T-helper 17 cell (primary cell): ENCODE results near the gene PMPCA. TPM values are rescaled to one million over a fixed set of nuclear protein-coding genes. Genes with fewer than 3 reads are reported as not detected.

ENCODE experiments used
- ATAC-seq: fragments of 150-1000 bp; cut with Tn5 transposase; 2 replicates; pipeline ENCODE4 v1.10.0; 2021; ENCODE audit warnings: mild to moderate bottlenecking, moderate library complexity
- DNase-seq, 3 donors: peaks; one replicate each; pipeline versions ENCODE4 v3.0.0 to v3.0.0-alpha.2; 2020 to 2021
- H3K9me3 ChIP-seq: one replicate; pipeline ENCODE4 v1.7.0; 2013; ENCODE audit warnings: low read length, mild to moderate bottlenecking; ENCODE audit not compliant: control insufficient read depth, poor library complexity, severe bottlenecking
- H3K27ac Mint-ChIP-seq: one replicate; pipeline ENCODE4 v1.8.0; 2022; ENCODE audit warnings: mild to moderate bottlenecking, moderate library complexity, mixed read lengths
- H3K27me3 Mint-ChIP-seq: one replicate; pipeline ENCODE4 v1.8.0; 2022; ENCODE audit warnings: mixed read lengths
- H3K36me3 Mint-ChIP-seq: one replicate; pipeline ENCODE4 v1.8.0; 2022; ENCODE audit warnings: low read depth, mixed read lengths
- H3K4me1 Mint-ChIP-seq: one replicate; pipeline ENCODE4 v1.8.0; 2022; ENCODE audit warnings: mild to moderate bottlenecking, mixed read lengths
- H3K4me3 Mint-ChIP-seq: one replicate; pipeline ENCODE4 v1.8.0; 2022; ENCODE audit warnings: mild to moderate bottlenecking, moderate library complexity, mixed read lengths
- total RNA-seq, 4 donors: library from RNA in 2 of 4; stranded (reverse) in 2 of 4; gene quantifications; one replicate each; pipeline ENCODE4 v1.2.3 and lab custom pipeline; 2022 to 2026

PMPCA gene
- total RNA-seq, 2 donors from 2014 or later = 62.2 to 80.3 TPM

- peaks cover 6% of the 10 kb centered on the region for H3K36me3 Mint-ChIP-seq
- ATAC-seq (no peak), DNase-seq (no peak)
- no peak overlapping the region for H3K27ac Mint-ChIP-seq
- peaks cover 10% of the 10 kb centered on the region for H3K4me1 Mint-ChIP-seq
- H3K9me3 ChIP-seq = no peaks in the 10 kb centered on the region
- no peak overlapping the region for H3K4me3 Mint-ChIP-seq
- no peaks in the 10 kb centered on the region for H3K27me3 Mint-ChIP-seq
Observed at GRCh38 chr9:136393531-136393930, 16.9 kb upstream of the PMPCA start.

GRCh38 chr9:136394312-136395019, 16.0 kb upstream of the PMPCA start:
- H3K9me3 ChIP-seq = no peaks in the 10 kb centered on the region
- ATAC-seq (no peak), DNase-seq (no peak)
- Mint-ChIP-seq H3K27ac (no peak overlapping the region), H3K27me3 (no peaks in the 10 kb centered on the region), H3K36me3 (peaks cover 6% of the 10 kb centered on the region), H3K4me3 (no peak overlapping the region), H3K4me1 (peaks cover 17% of the 10 kb centered on the region)

- ATAC-seq (no peak), DNase-seq (no peak)
- no peak overlapping the region for H3K27ac Mint-ChIP-seq
- H3K27me3 Mint-ChIP-seq = no peaks in the 10 kb centered on the region
- H3K4me3 Mint-ChIP-seq = no peak overlapping the region
- H3K9me3 ChIP-seq = no peaks in the 10 kb centered on the region
- H3K4me1 Mint-ChIP-seq = peaks cover 15% of the 10 kb centered on the region
- peaks cover 4% of the 10 kb centered on the region for H3K36me3 Mint-ChIP-seq
Observed at GRCh38 chr9:136395020-136395340, 15.5 kb upstream of the PMPCA start.

GRCh38 chr9:136395345-136396218, 14.9 kb upstream of the PMPCA start:
- ATAC-seq (no peak), DNase-seq (no peak)
- Mint-ChIP-seq H3K27me3 (no peaks in the 10 kb centered on the region), H3K4me1 (peaks cover 17% of the 10 kb centered on the region), H3K4me3 (no peak overlapping the region), H3K36me3 (peaks cover 4% of the 10 kb centered on the region), H3K27ac (no peak overlapping the region)
- no peaks in the 10 kb centered on the region for H3K9me3 ChIP-seq

GRCh38 chr9:136396219-136396515, 14.3 kb upstream of the PMPCA start:
- Mint-ChIP-seq H3K36me3 (peaks cover 3% of the 10 kb centered on the region), H3K27ac (no peak overlapping the region)
- DNase-seq = no peak

GRCh38 chr9:136397643-136398042, 12.8 kb upstream of the PMPCA start:
- no peak for DNase-seq
- no peaks in the 10 kb centered on the region for H3K9me3 ChIP-seq
- Mint-ChIP-seq H3K4me1 (peaks cover 17% of the 10 kb centered on the region), H3K27me3 (no peaks in the 10 kb centered on the region), H3K4me3 (no peak overlapping the region), H3K36me3 (no peaks in the 10 kb centered on the region), H3K27ac (no peak overlapping the region)
- no peak for ATAC-seq

More at GRCh38 chr9:136396219-136396515, 14.3 kb upstream of the PMPCA start:
- Mint-ChIP-seq H3K4me1 (peaks cover 18% of the 10 kb centered on the region), H3K4me3 (no peak overlapping the region), H3K27me3 (no peaks in the 10 kb centered on the region)
- H3K9me3 ChIP-seq = no peaks in the 10 kb centered on the region
- no peak for ATAC-seq

- peak overlapping the region; percentile 87 for H3K4me3 Mint-ChIP-seq
- no peak for DNase-seq
- H3K4me1 Mint-ChIP-seq = peaks cover 18% of the 10 kb centered on the region
- no peak overlapping the region for H3K27ac Mint-ChIP-seq
- H3K9me3 ChIP-seq = no peaks in the 10 kb centered on the region
- H3K36me3 Mint-ChIP-seq = no peaks in the 10 kb centered on the region
- no peak for ATAC-seq
- H3K27me3 Mint-ChIP-seq = no peaks in the 10 kb centered on the region
Observed at GRCh38 chr9:136398286-136398685, 12.2 kb upstream of the PMPCA start.

GRCh38 chr9:136399176-136400037, 11.1 kb upstream of the PMPCA start:
- Mint-ChIP-seq H3K36me3 (no peaks in the 10 kb centered on the region), H3K4me1 (peaks cover 27% of the 10 kb centered on the region), H3K27me3 (no peaks in the 10 kb centered on the region), H3K27ac (peak overlapping the region; percentile 74), H3K4me3 (peak overlapping the region; percentile 87)
- peak; percentile 13 for ATAC-seq
- no peaks in the 10 kb centered on the region for H3K9me3 ChIP-seq
- peak; percentile 29 to 44 (median 40) for DNase-seq

- Mint-ChIP-seq H3K27me3 (no peaks in the 10 kb centered on the region), H3K4me1 (peaks cover 36% of the 10 kb centered on the region)
Observed at GRCh38 chr9:136400038-136400834, 10.2 kb upstream of the PMPCA start, which contains the start of gene SNAPC4. SNAPC4 (minus strand) TSS chr9:136400170; CDS start chr9:136398428, 1,742 bp downstream.

GRCh38 chr9:136401173-136401922, 9.1 kb upstream of the PMPCA start:
- Mint-ChIP-seq H3K36me3 (no peaks in the 10 kb centered on the region), H3K4me3 (peak overlapping the region; percentile 28), H3K27ac (peak overlapping the region; percentile 92), H3K4me1 (peaks cover 41% of the 10 kb centered on the region), H3K27me3 (no peaks in the 10 kb centered on the region)
- H3K9me3 ChIP-seq = no peaks in the 10 kb centered on the region
- DNase-seq (no peak), ATAC-seq (no peak)

More at GRCh38 chr9:136400038-136400834, 10.2 kb upstream of the PMPCA start, which contains the start of gene SNAPC4:
- DNase-seq (peak; percentile 83 to 88 (median 86)), ATAC-seq (peak; percentile 63)
- Mint-ChIP-seq H3K27ac (peak within 1 kb of the TSS; percentile 92), H3K36me3 (no peaks in the 10 kb centered on the region), H3K4me3 (peak within 1 kb of the TSS; percentile 87)
- H3K9me3 ChIP-seq = no peaks in the 10 kb centered on the region

GRCh38 chr9:136402067-136402466, 8.4 kb upstream of the PMPCA start:
- Mint-ChIP-seq H3K27me3 (no peaks in the 10 kb centered on the region), H3K27ac (peak overlapping the region; percentile 92), H3K4me1 (peaks cover 41% of the 10 kb centered on the region), H3K36me3 (no peaks in the 10 kb centered on the region), H3K4me3 (no peak overlapping the region)
- DNase-seq (no peak), ATAC-seq (no peak)
- no peaks in the 10 kb centered on the region for H3K9me3 ChIP-seq

- Mint-ChIP-seq H3K4me1 (peaks cover 38% of the 10 kb centered on the region), H3K4me3 (peak overlapping the region; percentile 86), H3K27ac (peak overlapping the region; percentile 96), H3K36me3 (no peaks in the 10 kb centered on the region), H3K27me3 (no peaks in the 10 kb centered on the region)
- H3K9me3 ChIP-seq = no peaks in the 10 kb centered on the region
- peak; percentile 56 to 71 (median 66) for DNase-seq
- ATAC-seq = peak; percentile 89
Observed at GRCh38 chr9:136403538-136403914, 6.9 kb upstream of the PMPCA start.
